Stimulated activated naive CD4-positive, alpha-beta T cell treated with Interleukin-2 at 50 U/mL for 16 hours (primary cell): ENCODE data around the gene MCC.

Source experiments
- DNase-seq: peaks from one replicate; lab custom pipeline; 2025; lab: John Stamatoyannopoulos, UW

The MCC gene

DNA sequence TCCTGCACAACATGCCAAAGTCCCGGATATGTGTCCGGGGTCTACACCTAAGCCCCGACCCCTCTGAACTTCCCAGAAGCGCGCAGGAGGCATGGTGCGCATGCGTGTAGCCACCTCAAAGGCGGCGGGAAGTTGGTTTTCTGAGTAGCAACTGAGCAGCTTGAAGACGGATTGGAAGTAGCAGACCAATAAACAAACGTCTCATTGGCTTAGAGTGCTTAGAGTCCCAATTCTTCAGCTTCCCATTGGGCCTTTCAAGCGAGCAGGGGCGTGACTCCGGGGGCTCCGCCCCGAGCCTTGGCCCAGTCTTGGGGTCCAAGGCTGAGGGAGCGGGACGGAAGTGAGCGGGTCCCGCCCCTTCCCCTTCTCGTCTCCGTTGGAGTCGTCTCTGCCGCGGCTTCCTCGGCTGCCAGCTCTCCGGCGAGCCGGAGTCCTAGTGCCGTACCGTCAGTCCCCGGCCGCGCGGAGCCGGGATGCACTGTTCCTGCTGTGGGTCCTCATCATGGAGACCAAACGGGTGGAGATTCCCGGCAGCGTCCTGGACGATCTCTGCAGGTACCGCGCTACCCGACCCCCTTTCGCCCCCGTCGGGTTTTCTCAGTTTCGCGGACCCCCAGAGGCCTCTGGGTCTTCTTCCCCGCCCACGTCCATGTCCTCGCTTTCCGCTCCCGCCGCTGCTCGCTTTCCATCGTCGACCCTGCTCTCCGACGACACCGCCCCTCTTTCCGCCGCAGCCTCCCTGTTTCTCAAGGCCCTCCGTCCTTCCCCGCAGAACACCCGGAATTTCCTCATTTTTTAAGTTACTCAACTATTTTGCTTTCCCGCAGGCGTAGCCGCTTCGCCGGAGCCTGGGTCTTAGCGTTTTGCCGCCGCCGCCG lies 511.6 kb downstream of the MCC start, which contains the start of gene DCP2:
Gene DCP2 (plus strand): TSS at position 367 of the 878 bp plus-strand sequence. CDS start 136 bp downstream, at position 503.
- peak; percentile 93 for DNase-seq

DNA sequence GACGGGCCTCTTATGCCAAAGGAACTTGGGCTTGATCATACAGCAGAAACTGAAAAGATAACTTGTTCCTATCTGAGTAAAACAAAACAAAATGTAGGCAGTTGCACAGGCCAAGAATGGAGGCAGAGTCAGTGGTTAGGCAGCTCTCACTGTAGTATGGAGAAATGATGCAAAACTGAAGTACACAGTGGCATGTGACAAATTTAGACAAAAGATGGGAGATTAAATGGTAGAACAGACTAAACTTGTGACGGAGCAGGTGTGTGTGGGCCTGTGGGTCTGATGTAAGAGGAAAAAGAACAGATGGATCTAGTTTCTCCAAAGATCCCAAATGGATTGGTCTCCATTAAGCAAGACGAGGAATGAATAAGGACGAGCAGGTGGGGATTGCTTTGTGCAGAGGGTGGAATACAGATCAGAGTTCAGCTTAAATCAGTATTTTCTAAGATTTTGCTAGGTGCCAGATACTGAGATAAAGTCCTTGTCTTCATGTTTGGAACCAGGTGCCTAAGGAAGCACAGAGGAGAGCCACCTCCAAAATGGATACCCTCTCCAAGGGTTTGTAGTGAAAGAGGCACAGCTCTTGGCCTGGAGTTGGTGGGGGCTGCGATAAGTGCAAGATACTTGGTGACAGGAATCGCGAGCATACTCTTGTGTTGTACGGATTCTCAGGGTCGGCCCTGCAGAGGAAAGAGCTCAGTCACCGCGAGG lies 512.4 kb downstream of the MCC start:
- DNase-seq, result no peak

DNA sequence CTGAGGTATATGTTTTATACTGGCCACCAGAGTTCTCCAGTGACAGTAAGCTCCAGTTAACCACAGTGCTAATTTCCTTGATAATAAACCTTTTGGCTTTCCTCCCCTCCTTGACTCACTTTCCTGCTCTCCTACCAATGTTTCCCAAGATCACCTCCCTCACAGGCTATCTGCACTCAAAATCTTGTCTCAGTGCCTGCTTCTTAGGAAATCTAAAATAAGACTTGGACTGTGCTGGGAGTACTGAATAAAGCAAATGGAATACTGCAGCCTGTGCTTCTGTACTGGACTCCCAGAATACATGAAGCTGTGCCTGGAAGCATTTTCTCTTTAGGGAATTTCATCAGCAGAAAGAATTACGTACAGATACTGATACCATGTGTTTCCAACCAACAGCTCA lies 513.4 kb downstream of the MCC start:
- no peak for DNase-seq

DNA sequence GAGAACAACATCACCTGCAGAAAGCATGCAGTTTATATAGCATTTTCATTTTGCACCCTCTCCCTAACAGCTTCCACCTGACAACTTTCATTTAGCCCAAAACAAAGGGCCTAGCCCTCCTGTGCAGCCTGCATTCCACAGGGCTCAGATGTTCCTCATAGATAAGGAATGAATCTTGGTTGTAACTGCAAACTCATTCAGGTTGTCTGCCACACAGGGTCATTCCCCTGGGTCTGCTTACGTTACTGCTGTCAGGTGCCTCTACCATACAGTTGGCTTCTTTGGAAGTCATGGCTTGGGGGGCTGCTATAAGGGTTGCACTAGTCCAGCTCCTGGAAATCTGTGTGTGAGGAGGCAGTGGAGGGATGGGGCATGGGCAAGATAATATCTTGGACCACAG lies 514.3 kb downstream of the MCC start:
- no peak for DNase-seq

DNA sequence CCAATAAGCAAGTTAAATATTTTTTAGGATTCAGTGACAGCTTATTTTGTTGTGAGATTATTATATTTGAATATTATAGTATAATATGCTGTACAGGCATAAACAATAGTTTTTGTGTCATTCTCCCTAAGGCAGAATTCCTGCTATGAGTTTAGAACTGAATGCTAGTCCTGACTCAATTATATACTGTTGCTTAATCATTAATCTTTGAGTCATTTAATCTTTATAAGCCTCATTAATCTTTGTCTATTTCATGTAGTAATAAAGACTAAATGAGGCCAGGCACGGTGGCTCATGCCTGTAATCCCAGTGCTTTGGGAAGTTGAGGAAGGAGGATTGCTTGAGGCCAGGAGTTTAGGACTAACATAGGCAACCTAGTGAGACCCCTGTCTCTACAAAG lies 515.2 kb downstream of the MCC start:
- no peak for DNase-seq
